COLO829 (cell line): Measurements from ENCODE around the gene APC2.
"Not testable (repeated sequence)": the region's sequence is repeated elsewhere in the genome, so short reads cannot be mapped to it uniquely, and the experiment has no call there.

Source experiments
- DNase-seq: peaks from one replicate; pipeline ENCODE4 v3.0.0; 2012; ENCODE audit warnings: low spot score

The APC2 gene

GRCh38 chr19:1466018-1466460, 16.1 kb downstream of the APC2 start:
- DNase-seq: no peak

GRCh38 chr19:1466461-1467214, 16.7 kb downstream of the APC2 start:
- DNase-seq: no peak

- no peak for DNase-seq
Measured at GRCh38 chr19:1467215-1467489, 17.2 kb downstream of the APC2 start.

- no peak for DNase-seq
Measured at GRCh38 chr19:1467490-1468273, 17.8 kb downstream of the APC2 start.

- DNase-seq: no peak
Measured at GRCh38 chr19:1468274-1468820, 18.4 kb downstream of the APC2 start.

- DNase-seq: no peak
Measured at GRCh38 chr19:1468821-1469254, 18.9 kb downstream of the APC2 start.

GRCh38 chr19:1469255-1470054, 19.5 kb downstream of the APC2 start:
- DNase-seq: no peak

GRCh38 chr19:1470055-1470304, 20.1 kb downstream of the APC2 start:
- DNase-seq: no peak

- DNase-seq: no peak
Measured at GRCh38 chr19:1470305-1471009, 20.5 kb downstream of the APC2 start.

- no peak for DNase-seq
Measured at GRCh38 chr19:1471010-1471514, 21.1 kb downstream of the APC2 start.

- DNase-seq: no peak
Measured at GRCh38 chr19:1471515-1472160, 21.7 kb downstream of the APC2 start.

- DNase-seq: no peak
Measured at GRCh38 chr19:1472231-1473084, 22.5 kb downstream of the APC2 start.

GRCh38 chr19:1473085-1473851, 23.3 kb downstream of the APC2 start:
- no peak for DNase-seq

GRCh38 chr19:1474011-1474764, 24.3 kb downstream of the APC2 start:
- no peak for DNase-seq

GRCh38 chr19:1474765-1475351, 24.9 kb downstream of the APC2 start:
- DNase-seq: no peak

GRCh38 chr19:1475751-1476437, 26.0 kb downstream of the APC2 start:
- no peak for DNase-seq

- not testable (repeated sequence) for DNase-seq
Measured at GRCh38 chr19:1477056-1477455, 27.1 kb downstream of the APC2 start.
